ENCODE measurements around the gene THBS3. TPM values are rescaled to one million over a fixed set of nuclear protein-coding genes. Genes with fewer than 3 reads are reported as not detected.

Gene THBS3
- total RNA-seq, 1 donor, result 41.1 TPM

DNA sequence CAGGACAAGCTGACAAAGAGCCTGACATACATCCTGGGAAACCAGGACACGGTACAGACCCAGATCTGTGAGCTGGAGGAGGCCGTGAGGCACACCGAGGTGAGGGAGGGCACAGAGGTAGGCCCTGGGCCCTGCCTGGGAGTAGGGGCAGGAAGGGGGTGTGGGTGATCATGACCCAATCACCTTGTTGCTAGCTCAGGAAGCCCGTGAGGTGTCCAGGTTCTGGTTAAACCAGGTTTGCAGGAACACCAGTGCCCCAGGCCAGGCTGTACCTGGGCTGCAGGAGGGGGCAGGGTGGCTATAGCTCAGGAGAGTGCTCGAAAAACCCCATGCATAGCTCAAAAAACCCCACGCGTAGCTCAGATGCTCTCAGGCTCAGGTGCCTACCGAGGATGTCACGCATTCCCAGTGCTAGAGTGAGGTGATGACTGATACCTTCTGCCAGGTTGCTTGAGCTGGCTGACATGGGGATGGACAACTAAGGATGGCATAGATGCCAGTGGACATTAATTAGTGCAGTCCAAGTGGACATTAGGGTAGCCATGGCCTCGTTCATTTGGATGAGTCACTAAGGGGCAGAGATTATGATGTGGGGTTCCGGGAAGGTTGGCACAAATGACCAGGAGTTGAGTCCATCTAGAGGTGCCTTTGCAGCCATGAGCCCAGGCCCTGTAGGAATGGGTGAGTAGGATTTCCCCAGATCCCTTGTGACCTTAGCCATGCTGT lies 30.3 kb downstream of the THBS3 start:
- no peak for DNase-seq (ENCODE audit: low read depth)
- no peak overlapping the region for H3K4me3 ChIP-seq (ENCODE audit: low read depth, low read length)
- TF ChIP-seq, protein P1, sequence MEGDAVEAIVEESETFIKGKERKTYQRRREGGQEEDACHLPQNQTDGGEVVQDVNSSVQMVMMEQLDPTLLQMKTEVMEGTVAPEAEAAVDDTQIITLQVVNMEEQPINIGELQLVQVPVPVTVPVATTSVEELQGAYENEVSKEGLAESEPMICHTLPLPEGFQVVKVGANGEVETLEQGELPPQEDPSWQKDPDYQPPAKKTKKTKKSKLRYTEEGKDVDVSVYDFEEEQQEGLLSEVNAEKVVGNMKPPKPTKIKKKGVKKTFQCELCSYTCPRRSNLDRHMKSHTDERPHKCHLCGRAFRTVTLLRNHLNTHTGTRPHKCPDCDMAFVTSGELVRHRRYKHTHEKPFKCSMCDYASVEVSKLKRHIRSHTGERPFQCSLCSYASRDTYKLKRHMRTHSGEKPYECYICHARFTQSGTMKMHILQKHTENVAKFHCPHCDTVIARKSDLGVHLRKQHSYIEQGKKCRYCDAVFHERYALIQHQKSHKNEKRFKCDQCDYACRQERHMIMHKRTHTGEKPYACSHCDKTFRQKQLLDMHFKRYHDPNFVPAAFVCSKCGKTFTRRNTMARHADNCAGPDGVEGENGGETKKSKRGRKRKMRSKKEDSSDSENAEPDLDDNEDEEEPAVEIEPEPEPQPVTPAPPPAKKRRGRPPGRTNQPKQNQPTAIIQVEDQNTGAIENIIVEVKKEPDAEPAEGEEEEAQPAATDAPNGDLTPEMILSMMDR (IDR thresholded peaks at IDR 0.05; ENCODE audit: insufficient read depth, low read length), result no peak

DNA sequence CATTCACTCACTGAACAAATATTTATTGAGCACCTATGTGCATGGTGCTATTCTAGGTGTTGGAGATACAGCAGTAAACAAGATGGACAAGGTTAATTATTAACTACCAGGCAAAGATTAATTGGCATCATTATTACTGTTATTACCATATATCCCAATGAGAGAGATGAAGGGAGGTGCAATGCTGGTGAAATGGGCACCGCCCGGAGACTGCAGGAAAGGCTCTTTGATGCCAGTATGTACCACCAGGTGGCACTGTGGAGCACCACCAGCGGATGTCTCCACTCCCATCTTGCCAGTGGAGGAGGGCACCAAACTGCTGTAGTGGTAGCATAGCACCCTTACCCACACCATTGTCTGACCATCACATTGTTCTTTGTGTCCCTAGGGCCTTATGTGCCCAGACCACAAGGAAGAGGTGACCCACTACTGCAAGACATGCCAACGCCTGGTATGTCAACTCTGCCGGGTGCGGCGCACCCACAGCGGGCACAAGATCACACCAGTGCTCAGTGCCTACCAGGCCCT lies 31.1 kb downstream of the THBS3 start:
- DNase-seq (ENCODE audit: low read depth), result peak; percentile 80

DNA sequence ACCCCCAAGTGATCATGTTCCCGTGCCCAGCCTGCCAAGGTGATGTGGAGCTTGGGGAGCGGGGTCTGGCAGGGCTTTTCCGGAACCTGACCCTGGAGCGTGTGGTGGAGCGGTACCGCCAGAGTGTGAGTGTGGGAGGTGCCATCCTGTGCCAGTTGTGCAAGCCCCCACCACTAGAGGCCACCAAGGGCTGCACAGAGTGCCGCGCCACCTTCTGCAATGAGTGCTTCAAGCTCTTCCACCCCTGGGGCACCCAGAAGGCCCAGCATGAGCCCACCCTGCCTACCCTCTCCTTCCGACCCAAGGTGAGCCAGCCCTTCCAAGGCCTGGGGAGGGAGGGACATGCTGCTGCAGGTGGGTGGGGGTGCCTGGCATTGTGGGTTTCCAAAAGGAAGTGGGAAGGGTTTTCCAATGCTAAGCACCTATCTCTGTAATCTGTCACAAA lies 31.7 kb downstream of the THBS3 start:
- no peak for DNase-seq (ENCODE audit: low read depth)
- TF ChIP-seq, protein P1 (IDR thresholded peaks at IDR 0.05; ENCODE audit: insufficient read depth, low read length), result no peak
- no peak overlapping the region for H3K4me3 ChIP-seq (ENCODE audit: low read depth, low read length)

More for the DNA sequence above, 31.1 kb downstream of the THBS3 start:
- TF ChIP-seq, protein P1 (IDR thresholded peaks at IDR 0.05; ENCODE audit: insufficient read depth, low read length), result peak; percentile 94
- no peak overlapping the region for H3K4me3 ChIP-seq (ENCODE audit: low read depth, low read length)

DNA sequence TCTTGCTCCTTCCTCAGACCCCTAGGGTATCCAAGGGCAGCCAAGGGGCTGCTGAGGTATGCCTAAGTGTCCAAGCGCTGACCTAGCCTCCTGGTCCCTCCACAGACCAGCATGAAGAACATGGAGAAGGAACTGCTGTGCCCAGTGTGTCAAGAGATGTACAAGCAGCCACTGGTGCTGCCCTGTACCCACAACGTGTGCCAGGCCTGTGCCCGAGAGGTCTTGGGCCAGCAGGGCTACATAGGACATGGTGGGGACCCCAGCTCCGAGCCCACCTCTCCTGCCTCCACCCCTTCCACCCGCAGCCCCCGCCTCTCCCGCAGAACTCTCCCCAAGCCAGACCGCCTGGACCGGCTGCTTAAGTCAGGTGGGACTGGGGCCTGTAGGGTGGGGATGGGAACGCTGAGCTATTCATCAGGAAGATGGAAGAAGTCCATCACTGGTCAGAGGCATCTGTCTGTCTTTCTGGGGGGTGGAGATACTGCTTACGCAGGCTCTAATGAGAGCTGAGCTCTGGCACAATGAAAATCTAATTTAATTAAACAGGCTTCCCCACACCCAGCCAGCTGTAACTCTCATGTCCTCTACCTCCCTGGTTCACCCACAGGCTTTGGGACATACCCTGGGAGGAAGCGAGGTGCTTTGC lies 32.3 kb downstream of the THBS3 start:
- TF ChIP-seq, protein P1 (IDR thresholded peaks at IDR 0.05; ENCODE audit: insufficient read depth, low read length), result no peak
- no peak overlapping the region for H3K4me3 ChIP-seq (ENCODE audit: low read depth, low read length)
- DNase-seq (ENCODE audit: low read depth), result no peak

DNA sequence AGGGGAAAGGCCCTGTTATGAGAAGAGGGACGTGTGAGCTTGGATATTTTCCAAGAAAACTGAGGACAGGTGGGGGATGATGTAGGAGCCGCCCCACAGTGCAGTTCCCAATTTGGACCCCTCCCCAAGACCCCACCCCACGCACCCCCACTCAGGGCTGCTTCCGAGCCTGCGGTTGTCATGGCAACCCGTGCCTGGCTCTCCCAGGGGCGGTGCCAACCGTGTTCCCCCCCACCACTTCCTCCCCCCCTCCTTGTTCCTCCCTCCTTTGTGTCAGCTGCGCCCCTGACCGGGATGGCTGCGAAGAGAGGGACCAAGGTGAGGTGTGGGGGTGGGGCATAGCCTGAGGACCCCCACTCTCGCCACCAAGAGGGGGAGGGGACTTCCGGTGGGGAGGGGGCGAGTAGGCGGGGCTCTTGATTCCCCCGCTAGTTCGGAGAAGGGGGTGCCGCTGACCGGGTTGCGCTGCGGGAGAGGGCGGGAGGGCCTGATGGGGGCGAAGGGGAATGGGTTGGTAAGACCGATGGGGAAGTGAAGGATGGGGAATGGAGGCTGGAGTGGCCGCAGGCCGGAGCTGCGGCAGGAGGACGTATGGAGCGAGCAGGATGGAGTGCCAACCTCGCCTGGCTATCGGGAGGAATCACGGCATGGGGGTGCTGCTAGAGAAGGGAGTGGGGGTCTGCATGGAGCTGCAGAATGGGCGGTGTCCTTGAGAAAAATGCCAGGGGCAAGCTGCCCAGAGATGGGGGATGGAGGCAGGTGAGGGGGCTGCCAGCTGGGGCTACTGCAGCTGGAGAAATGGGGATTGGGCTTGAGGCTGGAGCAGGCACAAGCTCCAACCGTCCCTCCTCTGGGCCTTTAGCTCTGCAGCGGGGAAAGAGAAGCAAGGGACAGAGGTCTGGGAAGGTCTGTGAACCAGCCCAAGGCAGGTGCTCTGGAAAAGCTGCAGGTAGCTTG lies 33.1 kb downstream of the THBS3 start:
- TF ChIP-seq, protein P1 (IDR thresholded peaks at IDR 0.05; ENCODE audit: insufficient read depth, low read length), result no peak
- DNase-seq (ENCODE audit: low read depth), result peak; percentile 28
- H3K4me3 ChIP-seq (ENCODE audit: low read depth, low read length), result peak overlapping the region; percentile 98
